Stimulated activated CD4-positive, alpha-beta T cell treated with anti-CD3 and anti-CD28 coated beads, TNF-alpha, amount 100 ng/mL, for 4 hours (primary cell): Measurements from ENCODE around the gene CAMSAP2.

Experiments
- DNase-seq, 3 experiments: peaks; one replicate each; pipeline ENCODE4 v3.0.0-alpha.2; 2020; ENCODE audit warnings: low read depth in 3 of 3

Gene CAMSAP2

DNA sequence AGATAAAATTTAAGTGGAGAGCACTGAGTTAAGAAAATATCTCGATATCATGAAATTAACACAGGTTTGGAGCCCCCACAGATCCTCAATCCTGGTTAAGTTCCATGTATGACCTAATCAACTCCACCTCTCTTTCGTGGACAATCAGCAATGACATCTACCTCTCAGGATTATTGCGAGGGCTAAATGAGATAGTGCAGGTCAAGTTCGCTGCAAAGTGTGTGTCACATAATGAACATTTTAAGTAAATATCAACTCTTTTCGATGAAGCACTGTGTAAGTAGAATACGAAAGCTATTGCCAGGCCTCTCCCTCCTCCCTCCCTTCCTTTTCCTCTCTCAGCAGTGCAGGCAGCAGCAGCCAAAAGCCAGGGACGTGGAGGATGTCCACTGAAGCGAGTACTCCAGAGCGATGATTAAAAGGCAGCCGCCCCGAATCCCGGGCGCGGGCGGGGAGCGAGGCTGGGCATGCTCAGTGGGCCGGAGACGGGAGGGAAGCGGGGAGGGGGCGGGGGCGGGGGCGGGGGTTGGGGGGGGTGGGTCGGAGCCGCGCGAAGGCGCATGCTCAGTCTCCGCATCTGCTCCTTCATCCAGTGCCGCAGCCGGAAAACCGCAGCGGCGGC lies at the start of gene CAMSAP2:
Gene CAMSAP2, plus strand, starts transcription at position 567 of the 622 bp plus-strand sequence. CDS start 935 bp downstream, outside the sequence.
- peak; percentile 54 to 67 (median 63) for DNase-seq

- DNase-seq, result no peak
Measured at GRCh38 chr1:200692316-200692715, 46.4 kb upstream of the CAMSAP2 start.

GRCh38 chr1:200693327-200693726 lies 45.4 kb upstream of the CAMSAP2 start:
- no peak for DNase-seq

DNA sequence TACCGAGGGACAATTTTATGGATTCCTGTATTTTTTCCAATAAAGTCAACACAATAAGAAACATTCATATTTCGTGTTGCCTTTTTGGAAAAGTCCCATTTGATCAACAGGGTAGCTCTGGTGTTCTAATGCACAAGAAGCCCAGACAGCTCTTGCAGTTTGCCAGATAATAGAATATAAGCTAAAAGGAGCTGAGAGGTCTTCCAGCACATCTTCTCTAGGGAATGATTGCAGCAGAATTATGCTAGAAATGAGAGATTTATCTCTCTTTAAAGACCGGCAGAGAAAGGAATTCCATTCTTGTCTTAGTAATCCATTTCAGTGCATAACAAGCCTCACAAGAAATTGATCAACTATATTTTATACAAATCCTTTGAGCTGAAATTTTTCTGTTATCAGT lies 44.0 kb upstream of the CAMSAP2 start:
- no peak for DNase-seq

DNA sequence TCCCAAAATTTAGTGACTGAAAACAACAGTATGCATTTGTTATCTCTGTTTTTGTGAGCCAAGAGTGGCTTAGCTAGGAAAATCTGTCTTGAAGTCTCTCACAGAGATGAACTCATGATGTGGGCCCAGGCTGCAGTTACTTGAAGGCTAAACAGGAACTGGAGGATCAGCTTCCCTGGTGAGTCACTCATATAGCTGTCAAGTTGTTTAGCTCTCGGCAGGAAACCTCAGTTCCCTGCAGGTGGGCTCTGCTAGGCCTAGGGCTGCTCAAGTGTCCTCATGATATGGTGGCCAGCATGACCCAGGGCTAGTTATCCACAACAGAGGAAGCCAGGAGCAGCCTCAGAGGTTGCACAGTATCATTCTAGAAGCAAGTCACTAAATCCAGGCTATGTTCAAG lies 38.8 kb upstream of the CAMSAP2 start:
- DNase-seq, result no peak

DNA sequence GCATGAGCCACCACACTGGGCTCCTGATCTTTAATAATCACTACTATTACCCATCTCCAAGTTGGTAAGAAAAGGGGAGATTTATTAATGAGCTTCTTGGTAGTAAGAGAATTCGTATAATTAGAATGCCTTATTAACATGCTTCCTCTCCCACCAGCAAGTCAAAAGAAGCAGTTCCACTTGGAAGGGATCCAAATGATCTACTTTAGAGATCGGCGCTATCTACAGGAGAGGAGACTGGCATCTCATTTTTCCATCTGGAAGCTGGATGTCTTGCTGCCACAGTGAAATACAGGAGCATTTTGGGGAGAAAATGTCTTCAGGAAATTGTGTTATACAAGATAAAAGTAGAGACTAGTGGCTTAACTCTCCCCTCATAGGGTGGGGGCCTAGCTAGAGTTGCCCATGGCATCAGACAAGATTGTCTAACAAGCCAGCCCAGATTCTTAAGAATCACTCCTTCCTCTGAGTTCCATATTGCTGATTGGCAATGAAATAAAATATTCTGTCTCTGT lies 33.6 kb upstream of the CAMSAP2 start:
- no peak for DNase-seq

GRCh38 chr1:200706111-200706814 lies 32.4 kb upstream of the CAMSAP2 start:
- DNase-seq, result no peak

GRCh38 chr1:200707116-200707515 lies 31.6 kb upstream of the CAMSAP2 start:
- no peak for DNase-seq

DNA sequence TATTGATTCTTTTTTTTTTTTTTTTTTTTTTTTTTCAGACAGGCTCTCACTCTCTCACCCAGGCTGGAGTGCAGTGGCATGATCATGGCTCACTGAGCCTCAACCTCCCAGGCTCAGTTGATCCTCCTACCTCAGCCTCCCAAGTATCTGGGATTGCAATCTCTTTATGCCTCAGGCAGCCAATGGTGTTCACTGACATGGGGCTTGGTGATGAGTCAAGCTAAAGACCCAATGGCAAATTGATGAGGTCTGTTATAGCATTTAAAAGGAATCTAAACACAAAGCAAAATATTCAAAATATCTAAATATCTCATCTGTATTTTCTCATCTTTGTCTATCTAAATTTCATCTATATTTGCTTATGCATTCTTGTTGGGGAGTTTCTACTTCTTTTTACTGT lies 30.5 kb upstream of the CAMSAP2 start:
- DNase-seq, result no peak

DNA sequence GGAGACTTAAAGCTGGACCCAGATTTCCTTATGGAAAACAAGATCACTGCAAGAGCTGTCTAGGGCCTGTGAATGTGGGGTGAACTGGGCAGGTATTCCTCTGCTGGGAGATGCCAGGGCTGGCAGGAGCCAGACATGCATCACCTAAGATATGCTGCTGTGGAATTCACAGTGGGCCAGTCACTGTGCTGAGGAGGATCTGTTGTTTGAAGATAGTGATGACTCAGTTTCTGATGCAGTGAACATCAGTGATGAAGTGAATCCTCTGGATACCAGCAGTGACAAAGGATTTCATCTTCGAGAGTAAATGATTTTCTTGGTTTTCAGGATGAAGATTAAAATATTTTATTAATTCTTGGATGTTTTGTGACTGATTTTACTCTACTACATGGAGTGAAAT lies 29.9 kb upstream of the CAMSAP2 start:
- DNase-seq, result no peak

- no peak for DNase-seq
Measured at GRCh38 chr1:200710166-200710565, 28.5 kb upstream of the CAMSAP2 start.

GRCh38 chr1:200714504-200715187 lies 24.0 kb upstream of the CAMSAP2 start:
- no peak for DNase-seq

DNA sequence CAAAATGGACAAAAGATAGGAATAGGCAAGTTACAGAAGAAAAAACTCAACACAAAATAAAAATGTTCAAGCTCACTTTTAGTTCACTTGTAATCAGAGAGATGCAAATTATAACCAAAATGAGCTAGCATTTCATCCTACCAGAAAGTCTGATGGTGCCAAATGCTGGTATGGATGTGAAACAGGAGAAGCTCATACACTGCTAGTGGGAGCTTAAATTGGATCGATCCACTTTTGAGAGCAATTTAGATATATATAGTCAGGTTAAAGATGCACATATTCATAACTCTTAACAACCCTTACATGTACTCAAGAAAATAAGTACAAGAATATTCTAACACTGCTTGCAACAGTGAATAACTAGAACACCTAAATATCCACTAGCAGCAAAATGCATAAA lies 18.5 kb upstream of the CAMSAP2 start:
- DNase-seq, result no peak

GRCh38 chr1:200724064-200724463 lies 14.6 kb upstream of the CAMSAP2 start:
- no peak for DNase-seq

DNA sequence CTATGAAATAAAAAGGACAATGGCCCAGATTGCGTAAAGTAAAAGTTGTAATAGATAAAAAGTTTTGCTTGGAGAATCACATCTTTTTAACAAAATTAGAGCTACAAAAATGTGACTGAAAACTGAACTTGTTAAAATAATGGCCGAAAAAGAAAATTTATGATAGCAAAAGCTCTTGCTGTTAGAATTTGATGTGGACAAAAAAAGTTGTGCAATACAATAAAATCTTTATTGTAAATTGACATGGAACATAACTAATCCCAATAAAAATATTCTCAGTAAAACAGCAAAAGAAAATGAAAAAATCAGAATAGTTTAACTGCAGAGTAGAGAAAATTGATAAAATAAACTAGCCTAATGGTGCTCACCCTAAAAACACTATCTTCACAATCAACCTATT lies 11.4 kb upstream of the CAMSAP2 start:
- no peak for DNase-seq

- DNase-seq, result no peak
Measured at GRCh38 chr1:200729863-200730262, 8.8 kb upstream of the CAMSAP2 start.

DNA sequence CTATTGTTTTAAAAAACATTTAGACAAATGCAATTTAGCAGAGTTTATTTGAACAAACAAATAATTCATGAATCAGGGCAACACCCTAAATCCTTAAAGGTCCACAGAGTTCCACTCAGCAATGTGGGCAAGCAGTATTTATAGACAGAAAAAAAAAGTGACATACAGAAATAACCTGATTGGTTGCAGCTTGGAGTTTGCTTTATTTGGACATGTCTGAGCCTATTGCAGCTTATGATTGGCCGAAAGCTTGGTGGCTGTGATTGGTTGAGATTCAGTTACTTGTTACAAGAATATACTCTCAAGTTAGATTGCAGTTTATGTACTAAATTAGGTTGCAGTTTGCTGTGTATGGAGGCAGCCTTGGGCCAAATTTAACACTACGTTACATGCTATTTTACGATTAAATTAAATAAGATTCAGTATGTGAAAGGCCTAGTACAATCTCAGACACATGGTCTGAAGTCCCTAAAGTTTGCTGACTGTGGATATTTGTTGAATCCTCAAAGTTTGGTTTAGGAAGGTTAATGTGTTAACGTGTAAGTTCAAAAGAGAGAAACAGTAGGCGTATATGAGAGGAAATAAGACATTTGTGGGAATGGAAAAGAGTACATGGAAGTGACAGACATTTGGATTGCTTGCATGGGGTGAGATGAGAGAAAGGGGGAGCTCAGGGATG lies 6.9 kb upstream of the CAMSAP2 start:
- no peak for DNase-seq

- DNase-seq, result no peak
Measured at GRCh38 chr1:200732438-200732837, 6.3 kb upstream of the CAMSAP2 start.

DNA sequence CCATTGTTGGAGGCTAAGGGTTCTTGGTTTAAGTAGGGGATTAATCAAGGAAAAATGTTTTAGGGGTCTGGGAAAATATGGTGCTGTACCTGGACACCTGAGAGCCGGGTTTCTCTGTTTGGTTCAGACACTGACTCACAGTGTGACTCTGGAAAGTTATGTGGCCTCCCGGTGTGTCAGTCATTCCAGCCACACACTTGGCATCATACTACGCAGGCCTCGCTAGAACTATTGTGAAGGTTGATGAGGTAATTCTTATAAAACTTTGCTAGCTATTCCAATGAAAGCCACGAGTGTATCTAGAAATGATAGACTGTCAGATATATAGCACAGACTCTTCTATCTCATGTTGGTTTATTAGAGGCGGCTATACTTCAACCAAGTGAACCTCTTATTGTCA lies 4.8 kb upstream of the CAMSAP2 start:
- no peak for DNase-seq

DNA sequence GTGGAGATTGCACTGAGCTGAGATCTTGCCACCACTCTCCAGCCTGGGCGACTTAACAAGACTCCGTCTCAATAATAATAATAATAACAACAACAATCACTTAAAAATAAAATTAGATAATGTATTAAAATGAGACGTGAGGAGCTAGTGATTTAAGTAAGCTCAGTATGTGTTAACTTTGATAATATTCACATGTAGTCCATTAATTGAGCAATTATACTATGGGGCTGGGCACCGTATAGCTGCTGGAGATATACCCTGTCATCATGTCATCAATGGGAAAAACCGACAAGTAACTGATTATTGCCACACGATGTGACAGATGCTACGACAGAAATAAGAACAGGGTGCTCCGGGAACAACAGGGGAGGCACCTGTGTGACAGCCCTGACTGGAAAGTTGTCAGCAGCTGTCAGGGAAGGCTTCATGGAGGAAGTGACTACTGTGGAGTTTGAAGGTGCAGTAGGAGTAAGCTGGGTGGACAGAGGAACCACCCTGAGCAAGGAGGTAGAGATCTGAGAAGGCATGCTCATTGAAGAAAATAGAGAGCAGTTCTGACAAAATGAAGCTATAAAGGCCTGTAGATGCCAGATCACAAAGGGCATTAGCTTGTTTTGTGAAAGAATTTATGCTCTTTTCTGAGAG lies 924 bp upstream of the CAMSAP2 start:
- no peak for DNase-seq

GRCh38 chr1:200738949-200739651 lies 407 bp downstream of the CAMSAP2 start:
- DNase-seq, result peak; percentile 23 to 36 (median 35)
